Endothelial cell of umbilical vein (primary cell): Measurements from ENCODE around the gene ZSCAN5B. TPM values are rescaled to one million over a fixed set of nuclear protein-coding genes. Genes with fewer than 3 reads are reported as not detected.

ENCODE experiments used
- BruUV-seq: library from RNA; stranded (reverse); fragments of 400-500 nt; replicated peaks from 2 replicates; lab custom pipeline; 2021; lab: Mats Ljungman, UMichigan
- CTCF ChIA-PET: fragments of 300-600, 350-600 bp; sonication (Branson Sonifier 250); formaldehyde crosslinking; loops from one replicate; lab custom pipeline; 2021; ENCODE audit warnings: antibody characterized with exemption, inconsistent platforms; lab: Charles Lee
- POLR2A ChIA-PET: fragments of 300-600, 350-600 bp; sonication (Branson Sonifier 250); formaldehyde crosslinking; loops from one replicate; lab custom pipeline; 2021; ENCODE audit warnings: antibody characterized with exemption, inconsistent platforms; lab: Charles Lee
- DNase-seq: peaks from one replicate; pipeline ENCODE4 v3.0.0-alpha.2; 2011; ENCODE audit warnings: low read depth, low spot score
- FAIRE-seq: peaks from 2 replicates; lab custom pipeline; 2011; peaks lifted over from hg19 to GRCh38; lab: Jason Lieb, UNC
- H2AFZ ChIP-seq: 2 replicates; pipeline ENCODE4 v1.6.0; 2012; ENCODE audit warnings: low read depth, low read length, control low read depth, inconsistent platforms
- H3K27ac ChIP-seq: 2 replicates; pipeline ENCODE4 v1.5.1; 2011; ENCODE audit warnings: low read depth, mild to moderate bottlenecking, control low read depth, low read length, moderate library complexity; ENCODE audit not compliant: insufficient read depth
- H3K27me3 ChIP-seq, 2 experiments: 2 replicates each; pipeline versions ENCODE4 v1.6.0 to v1.6.1; 2011; ENCODE audit warnings: low read length in 2 of 2, mixed read lengths in 1 of 2; ENCODE audit not compliant: control insufficient read depth in 2 of 2, insufficient read depth in 2 of 2
- H3K36me3 ChIP-seq, 2 experiments: 2 replicates in 1 of 2; 3 replicates in 1 of 2; pipeline ENCODE4 v1.5.1; 2011; ENCODE audit warnings: low read length in 2 of 2, mild to moderate bottlenecking in 1 of 2, moderate library complexity in 1 of 2; ENCODE audit not compliant: control insufficient read depth in 2 of 2, insufficient read depth in 2 of 2; ENCODE audit errors: extremely low read depth in 1 of 2
- H3K4me1 ChIP-seq: 3 replicates; pipeline ENCODE4 v1.5.1; 2011; ENCODE audit warnings: mild to moderate bottlenecking, low read length; ENCODE audit not compliant: control insufficient read depth, insufficient read depth; ENCODE audit errors: extremely low read depth
- H3K4me2 ChIP-seq: 2 replicates; pipeline ENCODE4 v1.6.1; 2011; ENCODE audit warnings: low read length, control low read depth, mixed read lengths; ENCODE audit not compliant: insufficient read depth
- H3K4me3 ChIP-seq, 3 experiments: fragments of 200-600 bp in 1 of 3; sonication (generic), shearing (Covaris generic) in 1 of 3; replicated peaks in 1 of 3; 2 replicates each; pipeline ENCODE4 v1.5.1; 2011 to 2016; ENCODE audit warnings: control low read depth in 3 of 3, low read length in 3 of 3, mild to moderate bottlenecking in 2 of 3, inconsistent platforms in 1 of 3, low read depth in 1 of 3, moderate library complexity in 1 of 3; ENCODE audit not compliant: insufficient read depth in 1 of 3
- H3K79me2 ChIP-seq: 2 replicates; pipeline ENCODE4 v1.6.0; 2012; ENCODE audit warnings: low read length, inconsistent platforms; ENCODE audit not compliant: control insufficient read depth, insufficient read depth
- H3K9ac ChIP-seq: replicated peaks from 2 replicates; pipeline ENCODE3; 2011; ENCODE audit warnings: low read length, control low read depth; ENCODE audit not compliant: insufficient read depth; ENCODE audit errors: extremely low read depth
- H3K9me1 ChIP-seq: replicated peaks from 3 replicates; pipeline ENCODE4 v1.6.0; 2011; ENCODE audit warnings: mild to moderate bottlenecking, low read length; ENCODE audit not compliant: control insufficient read depth, insufficient read depth; ENCODE audit errors: extremely low read depth
- H3K9me3 ChIP-seq: replicated peaks from 2 replicates; pipeline ENCODE4 v1.5.1; 2012; ENCODE audit warnings: low read length, inconsistent platforms; ENCODE audit not compliant: control insufficient read depth, insufficient read depth
- H4K20me1 ChIP-seq: replicated peaks from 2 replicates; pipeline ENCODE3; 2011; ENCODE audit warnings: mild to moderate bottlenecking, low read length; ENCODE audit not compliant: control insufficient read depth, insufficient read depth; ENCODE audit errors: extremely low read depth
- CTCF ChIP-seq, 2 donors: IDR thresholded peaks; 1 replicate in 1 of 2; 2 replicates in 1 of 2; pipeline ENCODE4 v1.5.1; 2011; ENCODE audit warnings: low read length in 2 of 2, mild to moderate bottlenecking in 2 of 2, moderate library complexity in 2 of 2, control low read depth in 1 of 2, inconsistent platforms in 1 of 2, low read depth in 1 of 2; ENCODE audit not compliant: insufficient read depth in 1 of 2; ENCODE audit errors: extremely low read depth in 1 of 2
- EZH2 ChIP-seq: IDR thresholded peaks from 2 replicates; pipeline ENCODE4 v1.6.1; 2012; ENCODE audit warnings: borderline replicate concordance, low read depth, mild to moderate bottlenecking, moderate library complexity, low read length, inconsistent platforms; ENCODE audit not compliant: severe bottlenecking
- FOS ChIP-seq: IDR thresholded peaks from 2 replicates; pipeline ENCODE4 v1.6.1; 2011; ENCODE audit warnings: mild to moderate bottlenecking, low read length, moderate library complexity, borderline replicate concordance; ENCODE audit not compliant: insufficient read depth
- GATA2 ChIP-seq: IDR thresholded peaks from 2 replicates; pipeline ENCODE4 v1.7.0; 2011; ENCODE audit warnings: low read depth, mild to moderate bottlenecking, moderate library complexity, mixed read lengths, low read length; ENCODE audit not compliant: insufficient read length, insufficient read depth
- MAX ChIP-seq: IDR thresholded peaks from 2 replicates; pipeline ENCODE4 v1.6.1; 2011; ENCODE audit not compliant: insufficient read depth, insufficient read length
- POLR2A ChIP-seq: IDR thresholded peaks from 2 replicates; pipeline ENCODE4 v1.6.1; 2012; ENCODE audit warnings: low read depth, mild to moderate bottlenecking, control low read depth, low read length
- dilution Hi-C: fragments of 300-500 bp; cut with MboI; formaldehyde crosslinking; loops from one replicate; pipeline ENCODE4 v1.15.0; 2019; ENCODE audit warnings: low sequenced_read_pairs; ENCODE audit not compliant: extremely low pct_ligation_motif_present
- intact Hi-C: fragments of 100-400 bp; cut with micrococcal nuclease; formaldehyde crosslinking; loops from one replicate; pipeline ENCODE4 v1.10.0; 2022
- polyA plus RNA-seq, 4 experiments: library from polyadenylated mRNA; depleted of rRNA in 3 of 4; stranded (reverse) in 3 of 4; unstranded in 1 of 4; fragments of >200 nt; gene quantifications; 2 replicates each; pipeline versions ENCODE4 v1.2.1 to v1.2.3, GENCODE V29; 2011 to 2012; ENCODE audit warnings: missing spikeins in 1 of 4
- total RNA-seq: library from RNA; stranded (reverse); gene quantifications from 2 replicates; pipeline ENCODE4 v1.2.3, GENCODE V29; 2021

The ZSCAN5B gene
- total and polyA plus RNA-seq, 2 donors (not counting 3 experiments of a cell fraction or from before 2014, with no cell fraction given) = 0.07 TPM; not detected in 1

GRCh38 chr19:56174550-56174949 lies 23.0 kb downstream of the ZSCAN5B start:
- Histone ChIP-seq H4K20me1 (no peaks in the 10 kb centered on the region), H3K79me2 (no peaks in the 10 kb centered on the region), H3K9ac (no peak overlapping the region), H3K27ac (no peak overlapping the region), H3K4me3 (no peak overlapping the region), H3K36me3 (no peaks in the 10 kb centered on the region), H3K4me2 (no peak overlapping the region), H3K9me3 (no peaks in the 10 kb centered on the region), H3K27me3 (peaks cover 0 to 2% of the 10 kb centered on the region in 2 experiments), H3K9me1 (no peaks in the 10 kb centered on the region), H3K4me1 (no peaks in the 10 kb centered on the region), H2AFZ (no peak overlapping the region)
- CTCF ChIA-PET = interaction anchor here (0.7 to 13.9 kb wide), 5 partner anchors 47 to 159 kb away, joined by 3 to 328 read pairs (median 17); no protein-coding TSS in a partner anchor
- BruUV-seq = no TSS peak
- TF ChIP-seq POLR2A (no peak), MAX (no peak), GATA2 (no peak), EZH2 (no peak), FOS (no peak), CTCF (IDR thresholded peaks at IDR 0.05; ENCODE audit: extremely low read depth in 1 of 2, insufficient read depth in 1 of 2, low read depth in 1 of 2, low read length in 2 of 2) (no peak)
- POLR2A ChIA-PET = no interaction called here
- intact Hi-C loops (loop anchor here (5.0 kb wide), 2 partner anchors 52 to 78 kb away; partner anchors contain the start of gene ZNF787), dilution Hi-C loops (no loop called here)
- DNase-seq = no peak
- no peak for FAIRE-seq
